HG03159 (cell line): ENCODE data around the gene DUS4L.
"Not testable (repeated sequence)": the region's sequence is repeated elsewhere in the genome, so short reads cannot be mapped to it uniquely, and the experiment has no call there.

Source experiments
- ATAC-seq: cut with Tn5 transposase; IDR thresholded peaks from one replicate; pipeline ENCODE4 v1.9.1; 2021; ENCODE audit warnings: mild to moderate bottlenecking, moderate library complexity; ENCODE audit not compliant: unreplicated experiment

Gene DUS4L

GRCh38 chr7:107563775-107564552, at the start of gene DUS4L, which contains the start of gene COG5:
TSS of gene DUS4L (plus strand) at chr7:107563971. CDS start at chr7:107567071, 3,100 bp downstream.
TSS of gene COG5 (minus strand) at chr7:107563920. CDS start at chr7:107563896, 24 bp downstream.
- peak; percentile 95 for ATAC-seq

- ATAC-seq = no peak
These were observed 37.1 kb upstream of the DUS4L start for GRCh38 chr7:107526672-107527071.

- no peak for ATAC-seq
These were observed 36.6 kb upstream of the DUS4L start for GRCh38 chr7:107527196-107527595.

- no peak for ATAC-seq
These were observed 35.3 kb upstream of the DUS4L start for GRCh38 chr7:107528461-107528860.

GRCh38 chr7:107530751-107531150, 33.0 kb upstream of the DUS4L start:
- ATAC-seq = no peak

GRCh38 chr7:107534139-107534538, 29.6 kb upstream of the DUS4L start:
- ATAC-seq = no peak

GRCh38 chr7:107537228-107537627, 26.5 kb upstream of the DUS4L start:
- ATAC-seq = not testable (repeated sequence)

GRCh38 chr7:107538001-107538400, 25.8 kb upstream of the DUS4L start:
- no peak for ATAC-seq

GRCh38 chr7:107543338-107543993, 20.3 kb upstream of the DUS4L start:
- ATAC-seq = no peak

- ATAC-seq = no peak
These were observed 18.8 kb upstream of the DUS4L start for GRCh38 chr7:107544848-107545591.

GRCh38 chr7:107551936-107552335, 11.8 kb upstream of the DUS4L start:
- no peak for ATAC-seq

- ATAC-seq = no peak
These were observed 7.9 kb upstream of the DUS4L start for GRCh38 chr7:107555893-107556292.

GRCh38 chr7:107559864-107560263, 3.9 kb upstream of the DUS4L start:
- ATAC-seq = no peak

- no peak for ATAC-seq
These were observed 2.8 kb upstream of the DUS4L start for GRCh38 chr7:107560898-107561516.

GRCh38 chr7:107563081-107563774, 543 bp upstream of the DUS4L start:
- peak; percentile 55 for ATAC-seq

GRCh38 chr7:107564553-107565298, 955 bp downstream of the DUS4L start:
- no peak for ATAC-seq

GRCh38 chr7:107570298-107570697, 6.5 kb downstream of the DUS4L start:
- no peak for ATAC-seq

- no peak for ATAC-seq
These were observed 9.8 kb downstream of the DUS4L start for GRCh38 chr7:107573537-107573936.

- ATAC-seq = no peak
These were observed 15.7 kb downstream of the DUS4L start for GRCh38 chr7:107579554-107579884.
